ENCODE results near the gene AGPAT4. TPM values are rescaled to one million over a fixed set of nuclear protein-coding genes. Genes with fewer than 3 reads are reported as not detected.
A peak's percentile ranks its signal among the peaks of the same experiment; 100 is the strongest.
"Not testable (repeated sequence)": the region's sequence is repeated elsewhere in the genome, so short reads cannot be mapped to it uniquely, and the experiment has no call there.

Gene AGPAT4
- 6.1 and 11.5 TPM in 2 replicates for total RNA-seq

GRCh38 chr6:161273752-161274487, at the start of gene AGPAT4:
TSS of gene AGPAT4 (minus strand) at chr6:161274061. CDS start at chr6:161232213, 41,848 bp downstream.
- peak; percentile 92 for DNase-seq (ENCODE audit: low read depth, low spot score)

GRCh38 chr6:161319231-161319630, 45.4 kb upstream of the AGPAT4 start:
- no peak for DNase-seq (ENCODE audit: low read depth, low spot score)

- DNase-seq (ENCODE audit: low read depth, low spot score), result no peak
Observed at GRCh38 chr6:161318456-161318855, 44.6 kb upstream of the AGPAT4 start.

- no peak for DNase-seq (ENCODE audit: low read depth, low spot score)
Observed at GRCh38 chr6:161316531-161316930, 42.7 kb upstream of the AGPAT4 start.

- DNase-seq (ENCODE audit: low read depth, low spot score), result not testable (repeated sequence)
Observed at GRCh38 chr6:161315246-161315917, 41.5 kb upstream of the AGPAT4 start.

- DNase-seq (ENCODE audit: low read depth, low spot score), result not testable (repeated sequence)
Observed at GRCh38 chr6:161314541-161315245, 40.8 kb upstream of the AGPAT4 start.

- no peak for DNase-seq (ENCODE audit: low read depth, low spot score)
Observed at GRCh38 chr6:161313940-161314509, 40.2 kb upstream of the AGPAT4 start.

- DNase-seq (ENCODE audit: low read depth, low spot score), result not testable (repeated sequence)
Observed at GRCh38 chr6:161313475-161313874, 39.6 kb upstream of the AGPAT4 start.

GRCh38 chr6:161309774-161310173, 35.9 kb upstream of the AGPAT4 start:
- DNase-seq (ENCODE audit: low read depth, low spot score), result not testable (repeated sequence)

- no peak for DNase-seq (ENCODE audit: low read depth, low spot score)
Observed at GRCh38 chr6:161308075-161308655, 34.3 kb upstream of the AGPAT4 start.

GRCh38 chr6:161305860-161306259, 32.0 kb upstream of the AGPAT4 start:
- no peak for DNase-seq (ENCODE audit: low read depth, low spot score)

- DNase-seq (ENCODE audit: low read depth, low spot score), result no peak
Observed at GRCh38 chr6:161303628-161304340, 29.9 kb upstream of the AGPAT4 start.

- no peak for DNase-seq (ENCODE audit: low read depth, low spot score)
Observed at GRCh38 chr6:161302949-161303348, 29.1 kb upstream of the AGPAT4 start.

GRCh38 chr6:161301338-161301737, 27.5 kb upstream of the AGPAT4 start:
- no peak for DNase-seq (ENCODE audit: low read depth, low spot score)

GRCh38 chr6:161300823-161301222, 27.0 kb upstream of the AGPAT4 start:
- no peak for DNase-seq (ENCODE audit: low read depth, low spot score)

GRCh38 chr6:161299726-161300125, 25.9 kb upstream of the AGPAT4 start:
- no peak for DNase-seq (ENCODE audit: low read depth, low spot score)

- DNase-seq (ENCODE audit: low read depth, low spot score), result no peak
Observed at GRCh38 chr6:161295784-161296183, 21.9 kb upstream of the AGPAT4 start.

- DNase-seq (ENCODE audit: low read depth, low spot score), result no peak
Observed at GRCh38 chr6:161292650-161293281, 18.9 kb upstream of the AGPAT4 start.

GRCh38 chr6:161292145-161292544, 18.3 kb upstream of the AGPAT4 start:
- DNase-seq (ENCODE audit: low read depth, low spot score), result no peak

GRCh38 chr6:161290751-161291150, 16.9 kb upstream of the AGPAT4 start:
- no peak for DNase-seq (ENCODE audit: low read depth, low spot score)

All from pulmonary artery endothelial cell (primary cell).